Activated CD4-positive, alpha-beta memory T cell treated with anti-CD3 and anti-CD28 coated beads, Interleukin-2, amount 10 ng/mL, durations not matched to agents 7 days and 5 days (primary cell): Measurements from ENCODE around the gene TAF8. TPM values are rescaled to one million over a fixed set of nuclear protein-coding genes. Genes with fewer than 3 reads are reported as not detected.

Experiments
- CTCF ChIA-PET: fragments of 350-600 bp; sonication (Branson Sonifier 250); formaldehyde crosslinking; loops from one replicate; lab custom pipeline; 2021; ENCODE audit warnings: antibody characterized with exemption, inconsistent platforms; lab: Charles Lee
- POLR2A ChIA-PET: fragments of 350-600 bp; sonication (Branson Sonifier 250); formaldehyde crosslinking; loops from one replicate; lab custom pipeline; 2021; ENCODE audit warnings: antibody characterized with exemption; lab: Charles Lee
- DNase-seq: peaks from one replicate; pipeline ENCODE4 v3.0.0-alpha.2; 2020
- H3K27ac Mint-ChIP-seq: one replicate; pipeline ENCODE4 v1.8.0; 2021; ENCODE audit warnings: mild to moderate bottlenecking, mixed read lengths
- H3K27me3 Mint-ChIP-seq: one replicate; pipeline ENCODE4 v1.8.0; 2021; ENCODE audit warnings: mixed read lengths
- H3K36me3 Mint-ChIP-seq: one replicate; pipeline ENCODE4 v1.8.0; 2021; ENCODE audit warnings: low read depth, mixed read lengths
- H3K4me1 Mint-ChIP-seq: one replicate; pipeline ENCODE4 v1.8.0; 2021; ENCODE audit warnings: mixed read lengths
- H3K4me3 Mint-ChIP-seq: one replicate; pipeline ENCODE4 v1.8.0; 2021; ENCODE audit warnings: mild to moderate bottlenecking, mixed read lengths
- H3K9me3 Mint-ChIP-seq: one replicate; pipeline ENCODE4 v1.8.0; 2021; ENCODE audit warnings: mixed read lengths
- total RNA-seq, 2 experiments: library from RNA; stranded (reverse); gene quantifications; one replicate each; pipeline ENCODE4 v1.2.3, GENCODE V29; 2021

TAF8 gene
- total RNA-seq, 2 experiments from 2014 or later: 48.0 to 55.1 TPM

DNA sequence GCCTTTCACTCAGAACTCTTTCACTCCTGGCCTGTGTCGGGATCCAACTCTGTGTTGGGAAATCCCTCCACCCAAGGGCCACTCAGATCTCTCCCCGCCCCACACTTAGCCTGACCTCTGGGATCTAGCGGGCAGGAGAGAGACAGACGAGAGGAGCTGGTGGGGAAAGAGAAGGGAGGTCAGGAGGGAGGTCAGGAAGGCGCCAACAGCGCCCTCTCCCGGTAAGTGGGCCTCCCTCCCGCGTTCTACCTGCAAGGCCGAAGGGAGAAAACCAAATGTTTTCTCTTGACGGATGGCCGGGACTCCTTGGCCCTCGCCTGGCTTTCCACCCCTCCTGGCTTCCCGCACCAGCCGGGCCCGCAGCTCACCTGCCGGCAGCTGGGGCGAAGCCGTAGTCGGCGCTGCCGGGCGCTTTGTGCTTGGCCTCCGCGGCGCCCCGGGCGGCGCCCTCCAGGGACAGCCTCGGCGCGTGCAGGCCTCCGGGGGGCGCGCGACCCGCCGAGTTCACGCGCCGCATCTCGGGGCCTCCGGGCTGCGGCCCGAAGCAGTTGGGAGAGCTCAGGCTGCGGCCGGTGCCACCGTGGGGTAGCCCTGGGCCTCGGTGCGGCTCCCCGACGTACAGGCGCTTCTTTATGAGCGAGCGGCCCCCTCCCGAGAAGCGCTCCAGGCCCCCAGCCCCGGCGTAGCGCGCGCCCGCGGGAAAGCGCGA lies 53.9 kb downstream of the TAF8 start:
- Mint-ChIP-seq H3K9me3 (no peaks in the 10 kb centered on the region), H3K27me3 (peaks cover 2% of the 10 kb centered on the region), H3K4me3 (peak overlapping the region; percentile 67), H3K36me3 (no peaks in the 10 kb centered on the region), H3K27ac (peak overlapping the region; percentile 57), H3K4me1 (peaks cover 42% of the 10 kb centered on the region)
- ChIA-PET CTCF (interaction anchor here (0.7 to 2.7 kb wide), 47 partner anchors 8 to 460 kb away, joined by 3 to 30 read pairs (median 4); partner anchors contain the start of genes TAF8, TFEB, TOMM6 and UBR2), POLR2A (interaction anchor here (0.7 to 1.5 kb wide), 4 partner anchors 54 to 309 kb away, joined by 3 to 8 read pairs (median 4); partner anchors contain the start of gene TAF8)
- DNase-seq: peak; percentile 79

- Mint-ChIP-seq H3K36me3 (no peaks in the 10 kb centered on the region), H3K4me1 (peaks cover 37% of the 10 kb centered on the region), H3K4me3 (peak overlapping the region; percentile 39), H3K27ac (no peak overlapping the region), H3K27me3 (peaks cover 2% of the 10 kb centered on the region), H3K9me3 (no peaks in the 10 kb centered on the region)
- CTCF ChIA-PET: interaction anchor here (0.8 to 2.7 kb wide), 43 partner anchors 9 to 459 kb away, joined by 3 to 30 read pairs (median 4); partner anchors contain the start of genes TAF8, TFEB, TOMM6 and UBR2
- no peak for DNase-seq
- POLR2A ChIA-PET: interaction anchor here (0.7 to 1.5 kb wide), 3 partner anchors 54 to 309 kb away, joined by 3 to 8 read pairs (median 4); partner anchors contain the start of gene TAF8
Measured at GRCh38 chr6:42104804-42105125, 54.4 kb downstream of the TAF8 start.

GRCh38 chr6:42105156-42105648 lies 54.9 kb downstream of the TAF8 start:
- no peaks in the 10 kb centered on the region for H3K36me3 Mint-ChIP-seq
- peaks cover 33% of the 10 kb centered on the region for H3K4me1 Mint-ChIP-seq
- POLR2A ChIA-PET: interaction anchor here (0.7 to 1.5 kb wide), 3 partner anchors 55 to 308 kb away, joined by 3 to 8 read pairs (median 4); partner anchors contain the start of gene TAF8

DNA sequence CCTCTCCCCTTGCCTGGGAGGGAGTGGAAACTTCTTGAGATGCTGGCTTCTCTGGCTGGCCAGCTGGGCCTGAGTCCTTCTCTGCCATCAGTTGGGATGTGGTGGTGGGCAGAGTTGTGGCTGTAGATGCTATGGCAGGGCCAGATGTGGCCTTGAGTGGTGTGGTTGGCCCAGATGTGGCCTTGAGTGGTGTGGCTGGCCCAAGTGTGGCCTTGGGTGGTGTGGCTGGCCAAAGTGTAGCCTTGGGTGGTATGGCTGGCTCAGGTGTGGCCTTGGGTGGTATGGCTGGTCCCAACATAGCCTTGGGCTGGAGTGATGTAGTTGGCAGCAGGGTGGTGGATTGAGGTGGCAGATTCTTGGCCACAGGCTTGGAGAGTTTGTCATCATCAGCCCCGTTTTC lies 55.4 kb downstream of the TAF8 start:
- H3K27ac Mint-ChIP-seq: no peak overlapping the region
- H3K36me3 Mint-ChIP-seq: no peaks in the 10 kb centered on the region
- H3K9me3 Mint-ChIP-seq: no peaks in the 10 kb centered on the region
- ChIA-PET CTCF (interaction anchor here (1.2 to 2.4 kb wide), 2 partner anchors 51 to 59 kb away, joined by 3 to 7 read pairs; no protein-coding TSS in a partner anchor), POLR2A (no interaction called here)
- DNase-seq: no peak
- peaks cover 27% of the 10 kb centered on the region for H3K4me1 Mint-ChIP-seq
- H3K4me3 Mint-ChIP-seq: no peak overlapping the region
- H3K27me3 Mint-ChIP-seq: peaks cover 7% of the 10 kb centered on the region

More at GRCh38 chr6:42105156-42105648, 54.9 kb downstream of the TAF8 start:
- CTCF ChIA-PET: interaction anchor here (0.8 to 2.7 kb wide), 30 partner anchors 11 to 459 kb away, joined by 3 to 30 read pairs (median 6); partner anchors contain the start of genes TAF8, TFEB, TOMM6 and UBR2
- Mint-ChIP-seq H3K27ac (no peak overlapping the region), H3K9me3 (no peaks in the 10 kb centered on the region), H3K27me3 (peaks cover 6% of the 10 kb centered on the region), H3K4me3 (peak overlapping the region; percentile 39)
- DNase-seq: no peak

- no peak overlapping the region for H3K4me3 Mint-ChIP-seq
- DNase-seq: no peak
- H3K36me3 Mint-ChIP-seq: no peaks in the 10 kb centered on the region
- no peaks in the 10 kb centered on the region for H3K9me3 Mint-ChIP-seq
- ChIA-PET CTCF (no interaction called here), POLR2A (no interaction called here)
- H3K4me1 Mint-ChIP-seq: peaks cover 22% of the 10 kb centered on the region
- peaks cover 7% of the 10 kb centered on the region for H3K27me3 Mint-ChIP-seq
- no peak overlapping the region for H3K27ac Mint-ChIP-seq
Measured at GRCh38 chr6:42106112-42107023, 56.0 kb downstream of the TAF8 start.

- Mint-ChIP-seq H3K4me1 (peaks cover 10% of the 10 kb centered on the region), H3K4me3 (no peak overlapping the region), H3K27me3 (peaks cover 13% of the 10 kb centered on the region), H3K9me3 (no peaks in the 10 kb centered on the region), H3K27ac (no peak overlapping the region), H3K36me3 (no peaks in the 10 kb centered on the region)
- CTCF ChIA-PET: no interaction called here
- no peak for DNase-seq
- POLR2A ChIA-PET: no interaction called here
Measured at GRCh38 chr6:42108071-42108470, 57.7 kb downstream of the TAF8 start.

DNA sequence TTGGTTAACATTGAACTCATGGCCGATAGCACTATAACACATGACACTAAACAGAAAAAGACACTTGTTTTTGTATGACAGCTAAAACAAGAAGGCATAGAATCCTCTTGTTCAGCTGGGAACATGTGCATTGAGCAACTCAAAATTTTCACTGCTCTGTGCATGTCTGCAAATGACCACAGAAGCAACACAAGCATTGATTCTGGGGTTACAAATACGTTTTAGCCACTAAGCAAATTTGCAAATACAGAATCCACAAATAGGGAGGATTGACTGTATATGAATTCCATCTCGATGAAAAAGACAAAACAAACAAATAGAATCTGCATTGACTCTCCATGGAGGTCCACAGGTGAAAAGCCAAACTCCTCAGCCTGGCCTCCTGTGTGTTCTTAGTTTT lies 60.4 kb downstream of the TAF8 start:
- Mint-ChIP-seq H3K9me3 (no peaks in the 10 kb centered on the region), H3K27ac (no peak overlapping the region), H3K4me3 (no peak overlapping the region), H3K27me3 (peaks cover 13% of the 10 kb centered on the region), H3K4me1 (no peaks in the 10 kb centered on the region), H3K36me3 (no peaks in the 10 kb centered on the region)
- POLR2A ChIA-PET: no interaction called here
- DNase-seq: no peak
- CTCF ChIA-PET: no interaction called here

GRCh38 chr6:42112351-42112750 lies 62.0 kb downstream of the TAF8 start:
- Mint-ChIP-seq H3K27ac (no peak overlapping the region), H3K9me3 (no peaks in the 10 kb centered on the region), H3K4me1 (no peaks in the 10 kb centered on the region), H3K36me3 (no peaks in the 10 kb centered on the region), H3K27me3 (peaks cover 21% of the 10 kb centered on the region), H3K4me3 (no peak overlapping the region)
- CTCF ChIA-PET: interaction anchor here (0.8 to 1.5 kb wide), 5 partner anchors 8 to 325 kb away, joined by 3 to 4 read pairs (median 3); partner anchors contain the start of gene TOMM6
- POLR2A ChIA-PET: no interaction called here
- no peak for DNase-seq

GRCh38 chr6:42113936-42114636 lies 63.8 kb downstream of the TAF8 start:
- ChIA-PET POLR2A (no interaction called here), CTCF (no interaction called here)
- peaks cover 21% of the 10 kb centered on the region for H3K27me3 Mint-ChIP-seq

GRCh38 chr6:42117843-42118161 lies 67.5 kb downstream of the TAF8 start:
- DNase-seq: no peak
- POLR2A ChIA-PET: no interaction called here

More at GRCh38 chr6:42113936-42114636, 63.8 kb downstream of the TAF8 start:
- H3K27ac Mint-ChIP-seq: no peak overlapping the region
- no peaks in the 10 kb centered on the region for H3K9me3 Mint-ChIP-seq
- no peaks in the 10 kb centered on the region for H3K36me3 Mint-ChIP-seq
- H3K4me3 Mint-ChIP-seq: no peak overlapping the region
- H3K4me1 Mint-ChIP-seq: no peaks in the 10 kb centered on the region
- no peak for DNase-seq

DNA sequence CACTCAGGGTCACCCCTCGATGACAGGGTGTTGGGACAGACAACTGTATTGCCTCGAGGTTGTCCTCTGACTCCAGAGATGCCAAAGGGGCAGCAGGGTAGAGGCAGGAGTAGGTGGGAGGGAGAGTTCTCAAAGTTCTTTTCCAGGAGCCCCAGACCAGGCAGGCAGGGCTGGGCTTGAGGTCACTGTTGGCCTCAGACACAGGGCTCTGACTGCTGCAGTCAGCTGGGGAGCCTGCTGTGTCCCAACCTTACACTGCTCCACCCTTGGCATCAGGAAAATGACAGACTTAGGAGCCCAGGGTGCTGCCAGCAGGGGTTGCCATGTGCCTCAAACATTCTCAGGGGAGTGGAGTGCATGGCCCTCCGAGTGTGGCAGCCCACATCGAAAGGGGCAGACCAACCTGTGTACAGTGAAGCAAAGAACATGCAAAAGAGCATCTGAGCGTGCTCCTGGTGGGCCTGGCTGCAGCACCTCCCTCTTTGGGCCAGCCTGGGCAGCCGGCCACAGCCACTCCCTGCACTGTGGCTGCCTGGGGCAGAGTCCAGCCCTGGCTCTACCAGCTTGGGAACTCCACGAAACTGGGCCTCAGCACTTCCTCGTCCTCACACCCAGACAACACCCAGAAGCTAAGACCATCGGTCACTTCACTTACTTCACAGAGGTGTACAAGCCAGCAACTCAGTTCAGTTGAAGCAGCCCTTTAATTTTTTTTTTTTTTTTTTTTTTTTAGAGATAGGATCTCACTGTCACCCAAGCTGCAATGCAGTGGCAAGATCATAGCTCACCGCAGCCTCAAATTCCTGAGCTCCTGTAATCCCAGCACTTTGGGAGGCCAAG lies 68.1 kb downstream of the TAF8 start:
- no peak for DNase-seq
- ChIA-PET CTCF (interaction anchor here (0.6 to 1.2 kb wide), 3 partner anchors 9 to 1251 kb away, joined by 3 to 5 read pairs (median 3); partner anchors contain the start of gene ZNF318), POLR2A (no interaction called here)
- H3K4me1 Mint-ChIP-seq: no peaks in the 10 kb centered on the region
- no peak overlapping the region for H3K4me3 Mint-ChIP-seq
- H3K36me3 Mint-ChIP-seq: no peaks in the 10 kb centered on the region
- peaks cover 9% of the 10 kb centered on the region for H3K27me3 Mint-ChIP-seq
- no peaks in the 10 kb centered on the region for H3K9me3 Mint-ChIP-seq
- H3K27ac Mint-ChIP-seq: no peak overlapping the region

More at GRCh38 chr6:42117843-42118161, 67.5 kb downstream of the TAF8 start:
- Mint-ChIP-seq H3K27me3 (peaks cover 9% of the 10 kb centered on the region), H3K9me3 (no peaks in the 10 kb centered on the region), H3K4me3 (no peak overlapping the region), H3K36me3 (no peaks in the 10 kb centered on the region), H3K27ac (no peak overlapping the region), H3K4me1 (no peaks in the 10 kb centered on the region)
- CTCF ChIA-PET: interaction anchor here (0.7 to 1.2 kb wide), 2 partner anchors 9 to 1252 kb away, joined by 3 to 5 read pairs; partner anchors contain the start of gene ZNF318
